ENCODE results near the gene ALDH1L2. TPM values are rescaled to one million over a fixed set of nuclear protein-coding genes. Genes with fewer than 3 reads are reported as not detected.
A peak's percentile ranks its signal among the peaks of the same experiment; 100 is the strongest.

Gene ALDH1L2
- polyA plus RNA-seq, 2 of the 4 experiments (the other 2 are of a cell fraction) = 2.4 to 28.1 TPM

GRCh38 chr12:105107494-105108371 lies 23.5 kb upstream of the ALDH1L2 start, which contains the start of gene WASHC4:
WASHC4 (plus strand) TSS chr12:105107731; CDS start chr12:105107801, 70 bp downstream.
- FAIRE-seq (peak; percentile 73), ATAC-seq (peak; percentile 93 to 96), DNase-seq (ENCODE audit: low read depth in 1 of 2, low spot score in 1 of 2) (peak; percentile 94 to 97)
- 1% methylated on average over 51 of the region's 85 CpGs for WGBS (ENCODE audit: missing lambda C conversion rate)
- ChIA-PET POLR2A (interaction anchor here (0.5 to 2.4 kb wide), 10 partner anchors 9 to 779 kb away, joined by 3 to 18 read pairs (median 4); partner anchors contain the start of gene ALDH1L2), CTCF (interaction anchor here (1.7 kb wide), 1 partner anchor 22 kb away, joined by 3 read pairs; no protein-coding TSS in a partner anchor)
- H3K4me2 ChIP-seq = peak within 1 kb of the TSS; percentile 91
- H3K4me3 ChIP-seq = peak within 1 kb of the TSS; percentile 75
- H3K9me3 ChIP-seq = no peaks in the 10 kb centered on the region
- peak within 1 kb of the TSS; percentile 90 to 95 for H3K27ac ChIP-seq
- TF ChIP-seq MAX (IDR thresholded peaks at IDR 0.05) = peak; percentile 96
- TF ChIP-seq PHF8 (IDR thresholded peaks at IDR 0.05; ENCODE audit: borderline replicate concordance, low read depth) = peak; percentile 76
- no peak for TF ChIP-seq HEYL (CRISPR knock-in tag; IDR thresholded peaks at IDR 0.05)
- no peak for TF ChIP-seq CBX8 (IDR thresholded peaks at IDR 0.05)
- 0 out of 2 replicates have a peak, but pooled peaks have one; percentile 54 for TF ChIP-seq MYC (IDR thresholded peaks at IDR 0.05; ENCODE audit: borderline replicate concordance, low read length)
- no peak for TF ChIP-seq PBX3 (IDR thresholded peaks at IDR 0.05)
- no peak for TF ChIP-seq HES2 (IDR thresholded peaks at IDR 0.05)
- no peak for TF ChIP-seq CTCF (IDR thresholded peaks at IDR 0.05)
- TF ChIP-seq POLR2A (IDR thresholded peaks at IDR 0.05; ENCODE audit: low read length) = peak; percentile 97
- no peak for TF ChIP-seq ESRRA (IDR thresholded peaks at IDR 0.05; ENCODE audit: borderline replicate concordance, low read length)
- TF ChIP-seq BHLHE40 (IDR thresholded peaks at IDR 0.05; ENCODE audit: low read depth, low read length) = peak; percentile 96
- peak; percentile 93 for TF ChIP-seq BCL3 (IDR thresholded peaks at IDR 0.05)
- peak; percentile 70; the same call in 1 of the 2 replicates for TF ChIP-seq TFCP2L1 (CRISPR knock-in tag; IDR thresholded peaks at IDR 0.05)
- TF ChIP-seq HOXB5 (CRISPR knock-in tag; IDR thresholded peaks at IDR 0.05) = no peak
- peak; percentile 29; the same call in 1 of the 2 replicates for TF ChIP-seq KDM5A (IDR thresholded peaks at IDR 0.05)
- peak; percentile 83 for TF ChIP-seq REST (IDR thresholded peaks at IDR 0.05)
- TF ChIP-seq MAFK (IDR thresholded peaks at IDR 0.05; ENCODE audit: partially characterized antibody) = peak; percentile 1
- TF ChIP-seq CHD2 (IDR thresholded peaks at IDR 0.05; ENCODE audit: low read length, partially characterized antibody) = peak; percentile 85
- peak; percentile 76 for TF ChIP-seq E2F6 (IDR thresholded peaks at IDR 0.05; ENCODE audit: borderline replicate concordance, low read depth)
- TF ChIP-seq USF2 (IDR thresholded peaks at IDR 0.05) = peak; percentile 93
- TF ChIP-seq JUN (IDR thresholded peaks at IDR 0.05) = peak; percentile 88 to 95; a peak in 4 of 5 replicates
- peaks cover 18% of the 10 kb centered on the region; the same call in 2 of the 3 replicates for H3K4me1 ChIP-seq
